CD4-positive, alpha-beta T cell treated with Interleukin-6 at 100 ng/mL for 8 hours (primary cell): Measurements from ENCODE around the gene MX2.
"Not testable (repeated sequence)": the region's sequence is repeated elsewhere in the genome, so short reads cannot be mapped to it uniquely, and the experiment has no call there.

Experiments
- DNase-seq: peaks from one replicate; pipeline ENCODE4 v3.0.0-alpha.2; 2020; ENCODE audit warnings: mixed read lengths, low spot score

Gene MX2

DNA sequence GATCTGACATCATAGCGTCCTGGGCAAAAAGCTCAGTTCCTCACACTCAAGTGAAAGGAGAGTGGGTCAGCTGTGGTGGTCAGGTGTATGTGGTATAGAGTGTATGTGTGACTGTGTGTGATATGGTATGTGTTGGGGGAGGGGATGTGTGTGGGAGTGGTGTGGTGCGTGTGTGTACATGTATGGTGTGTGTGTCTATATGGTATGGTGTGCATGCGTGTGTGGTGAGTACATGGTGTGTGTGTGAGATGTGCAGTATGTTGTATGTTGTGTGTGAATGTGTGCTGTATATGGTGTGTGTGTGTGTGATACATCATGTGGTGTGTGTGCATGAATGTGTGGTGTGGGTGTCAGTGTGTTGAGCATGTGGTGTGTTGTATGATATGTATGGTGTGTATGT is 24.3 kb upstream of the MX2 start:
- no peak for DNase-seq

DNA sequence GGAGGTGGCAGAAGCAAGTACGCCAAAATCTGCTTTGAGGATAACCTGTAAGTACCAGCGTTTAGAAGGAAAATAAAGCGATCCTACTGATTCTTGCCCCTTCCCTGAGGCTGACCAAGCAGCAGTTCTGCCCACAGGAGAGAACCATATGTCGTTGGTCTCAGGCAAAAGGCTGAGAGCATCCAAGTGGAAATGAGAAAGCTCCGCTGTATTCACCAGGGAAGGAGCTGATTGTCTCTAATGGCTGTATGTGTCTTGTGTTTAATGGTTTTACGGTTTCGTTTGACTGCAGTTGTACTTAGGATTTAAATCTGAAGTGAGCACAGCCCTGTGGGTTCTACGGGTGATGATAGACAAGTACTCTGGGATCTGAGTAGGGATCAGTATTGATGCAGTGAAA is 23.4 kb upstream of the MX2 start:
- no peak for DNase-seq

- DNase-seq, result no peak
Measured at GRCh38 chr21:41342035-41342434, 19.8 kb upstream of the MX2 start.

DNA sequence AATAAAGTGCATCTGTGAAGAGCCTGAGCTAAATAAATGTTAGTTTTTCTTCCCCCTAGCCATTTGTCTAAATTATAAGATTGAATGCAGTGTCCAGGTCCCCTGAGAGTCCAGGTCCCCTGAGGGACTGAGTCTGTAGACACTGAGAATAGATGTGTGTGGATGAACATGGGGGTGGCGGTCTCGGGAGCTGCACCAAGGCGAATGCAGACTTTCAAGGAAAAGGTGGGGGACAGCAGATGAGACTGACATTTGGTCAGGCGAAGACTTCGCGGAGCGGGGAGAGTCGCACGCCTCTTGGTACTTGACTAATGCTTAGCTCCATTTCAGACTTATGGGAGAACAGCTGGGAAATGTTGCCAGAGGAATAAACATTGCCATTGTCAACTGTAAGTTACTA is 17.7 kb upstream of the MX2 start:
- DNase-seq, result no peak

- no peak for DNase-seq
Measured at GRCh38 chr21:41345356-41345755, 16.5 kb upstream of the MX2 start.

DNA sequence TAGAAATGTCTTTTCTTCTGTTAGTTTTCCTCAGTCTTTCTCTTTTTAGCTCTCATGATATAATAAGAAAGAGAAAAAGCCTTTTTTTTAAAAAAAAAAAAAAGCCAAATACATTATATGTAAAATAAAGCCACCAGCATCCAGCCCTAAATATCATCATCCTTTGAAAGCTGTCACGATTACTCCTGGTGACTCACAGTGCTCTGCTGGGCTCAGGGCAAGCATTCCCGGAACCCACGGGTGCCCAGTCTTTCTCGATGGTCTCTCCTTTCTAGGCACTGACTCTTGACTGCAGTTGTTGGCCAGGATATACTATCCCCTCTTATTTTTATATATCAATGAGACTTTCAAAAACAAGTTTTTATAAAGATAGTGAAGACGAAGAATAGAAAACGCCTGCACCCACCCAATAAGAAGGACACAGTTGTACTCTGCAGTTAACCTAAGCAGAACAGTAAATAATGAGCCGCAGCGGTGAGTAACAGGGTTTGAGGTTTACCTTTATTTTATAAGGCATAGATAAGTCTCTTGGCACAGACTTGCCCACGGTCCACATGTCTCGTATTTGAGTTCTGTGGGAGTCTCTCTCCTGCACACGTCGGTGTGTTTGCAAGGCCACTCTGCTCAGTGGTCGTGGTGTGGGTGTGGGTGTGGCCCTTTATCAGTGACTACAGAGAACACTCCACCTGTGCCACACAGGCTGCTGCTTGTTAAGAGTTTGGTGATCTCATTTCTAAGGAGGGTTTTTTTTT is 15.7 kb upstream of the MX2 start:
- no peak for DNase-seq

- DNase-seq, result no peak
Measured at GRCh38 chr21:41346758-41347157, 15.1 kb upstream of the MX2 start.

GRCh38 chr21:41348434-41348833 is 13.4 kb upstream of the MX2 start:
- DNase-seq, result no peak

- no peak for DNase-seq
Measured at GRCh38 chr21:41349126-41349525, 12.7 kb upstream of the MX2 start.

GRCh38 chr21:41349619-41350390 is 12.0 kb upstream of the MX2 start:
- DNase-seq, result no peak

DNA sequence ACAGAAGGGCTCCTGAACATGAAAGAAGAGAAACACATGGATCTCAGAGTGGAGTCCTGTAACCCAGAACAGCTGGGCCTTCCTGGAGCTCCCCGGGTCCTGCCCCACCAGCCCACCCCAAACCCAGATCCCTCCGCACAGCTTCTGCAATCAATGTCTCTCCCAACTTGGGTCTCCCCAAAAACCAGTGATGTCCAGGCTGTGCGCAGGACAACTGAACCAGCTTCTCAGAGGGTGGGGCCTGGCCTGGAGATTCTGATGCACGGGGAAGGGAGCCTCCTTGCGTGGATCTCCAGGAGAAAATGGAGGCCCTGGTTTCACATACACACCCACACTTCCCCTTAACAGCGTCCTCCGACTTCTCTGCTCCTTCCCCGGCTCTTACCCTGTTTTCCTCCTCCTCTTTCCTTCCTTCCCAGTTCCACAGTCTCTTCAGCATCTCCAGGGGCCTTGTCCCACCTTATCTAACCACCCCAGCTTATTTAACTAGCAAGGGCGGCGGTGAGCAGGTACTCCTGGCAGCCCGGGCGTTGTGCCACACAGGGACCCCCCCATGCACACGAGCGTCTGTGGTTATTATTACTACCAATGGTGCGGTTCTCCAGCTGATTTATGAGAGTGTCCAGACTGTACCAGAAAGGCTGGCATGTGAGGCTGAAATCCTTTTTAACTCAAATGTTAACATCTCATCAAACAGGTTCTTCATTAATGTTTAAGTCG is 11.2 kb upstream of the MX2 start:
- DNase-seq, result no peak

DNA sequence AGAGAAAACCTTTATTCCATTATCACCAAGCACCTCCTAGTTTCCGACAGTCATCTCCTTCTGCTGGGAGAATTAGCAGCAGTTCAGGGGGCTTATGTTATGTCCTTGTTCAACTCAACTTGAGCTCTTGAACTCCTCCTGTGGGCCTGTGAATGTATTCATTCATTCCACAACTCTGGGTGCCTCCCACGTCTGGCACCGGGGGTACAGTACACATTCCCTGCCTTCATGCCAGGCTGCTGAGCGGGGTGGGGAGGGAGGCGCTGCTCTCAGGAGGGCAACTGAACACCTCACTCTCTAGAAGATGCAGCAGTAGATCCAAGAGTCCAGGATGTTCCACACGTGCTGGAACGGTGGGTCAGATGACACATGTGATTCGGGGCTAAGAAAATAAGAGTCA is 4.3 kb upstream of the MX2 start:
- no peak for DNase-seq

- no peak for DNase-seq
Measured at GRCh38 chr21:41358193-41359166, 3.3 kb upstream of the MX2 start.

DNA sequence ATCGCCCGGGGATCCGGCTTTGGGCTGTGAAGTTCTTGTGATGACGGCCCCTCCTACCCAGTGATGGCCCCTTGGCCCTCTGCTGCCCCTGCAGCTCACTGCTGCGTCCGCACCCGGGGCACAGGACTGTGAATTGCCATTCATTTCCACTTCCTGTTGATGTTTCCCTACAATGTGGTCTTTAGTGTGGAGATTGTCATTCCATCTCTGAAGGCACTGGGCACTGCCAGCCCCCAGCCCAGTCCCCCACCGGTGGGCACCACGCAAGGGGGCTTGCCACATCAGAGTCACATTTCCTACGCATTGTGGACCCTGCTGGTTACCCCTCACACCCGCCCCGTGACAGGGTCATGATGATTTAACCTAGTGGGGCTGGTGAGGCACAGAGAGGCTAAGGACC is 2.5 kb upstream of the MX2 start:
- DNase-seq, result no peak

- DNase-seq, result not testable (repeated sequence)
Measured at GRCh38 chr21:41359754-41360071, 2.1 kb upstream of the MX2 start.

DNA sequence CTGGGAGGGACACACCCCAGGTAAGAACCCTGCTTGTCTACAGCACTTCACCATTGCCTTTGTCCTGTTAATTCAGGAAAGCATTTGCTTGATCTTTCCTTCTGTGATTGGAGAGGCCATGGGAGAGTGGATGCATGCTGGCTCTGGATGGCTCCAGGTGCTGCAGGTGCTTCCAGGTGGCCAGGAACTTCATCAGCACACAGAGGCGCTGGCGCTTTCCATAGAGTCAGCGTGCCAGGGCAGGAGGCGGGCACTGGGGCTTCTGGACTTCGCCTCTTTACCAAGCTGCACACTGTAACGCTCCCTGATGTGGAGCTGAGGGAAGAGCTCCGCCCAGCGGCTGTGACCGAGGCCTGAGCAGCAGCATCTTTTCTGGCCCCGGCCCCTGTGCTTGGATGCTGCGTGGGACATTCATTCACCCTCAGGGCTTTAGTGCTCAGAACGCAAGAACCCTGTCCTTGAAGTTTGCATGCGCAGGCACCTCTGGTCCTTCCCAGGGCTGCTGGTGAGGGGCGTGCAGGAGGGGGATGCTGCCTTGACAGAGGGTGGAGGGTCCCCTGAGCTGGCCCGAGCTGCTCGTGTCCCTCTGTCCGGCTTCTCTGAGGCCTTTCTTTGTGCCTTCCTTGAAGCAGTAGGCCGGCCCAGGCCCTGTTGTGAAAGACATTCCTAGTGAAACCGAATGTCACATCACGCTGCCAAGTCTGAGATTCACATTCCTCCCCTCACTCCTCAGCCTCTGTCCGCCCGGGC is 1.6 kb upstream of the MX2 start:
- DNase-seq, result no peak

DNA sequence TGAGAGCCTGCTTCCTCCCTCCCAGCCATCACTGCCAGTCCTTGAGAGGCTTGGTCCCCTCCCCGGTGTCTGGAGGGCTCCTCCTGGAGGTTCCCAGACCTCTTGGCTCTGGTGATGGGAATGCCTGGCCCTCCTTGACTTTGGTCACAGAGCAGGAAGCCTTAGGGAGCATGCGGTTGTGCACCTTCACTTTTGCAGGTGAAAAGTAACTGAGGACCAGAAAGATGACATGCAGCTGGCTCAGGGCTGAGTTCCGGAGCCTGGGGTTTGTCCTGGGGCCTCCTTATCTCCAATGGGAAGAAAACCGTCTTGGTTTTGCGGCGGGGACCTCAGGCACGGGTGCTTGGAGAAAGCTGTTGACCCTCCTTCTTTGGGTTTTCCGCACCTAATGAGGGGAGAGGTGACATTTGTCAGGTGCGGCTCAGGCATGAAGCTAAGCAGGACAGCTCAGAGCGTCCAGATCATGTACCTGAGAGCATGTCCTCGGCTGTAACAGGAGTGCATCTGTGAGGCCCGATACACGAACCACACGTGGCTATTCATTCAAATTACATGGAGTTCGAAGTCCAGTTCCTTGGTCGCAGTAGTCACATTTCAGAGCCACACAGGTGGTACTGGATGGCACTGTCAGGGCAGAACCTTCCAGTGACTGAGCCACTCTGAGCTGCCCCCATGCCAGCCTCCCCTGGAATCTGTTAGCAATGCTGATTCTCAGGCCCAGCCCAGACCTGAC is 608 bp upstream of the MX2 start:
- DNase-seq, result no peak

DNA sequence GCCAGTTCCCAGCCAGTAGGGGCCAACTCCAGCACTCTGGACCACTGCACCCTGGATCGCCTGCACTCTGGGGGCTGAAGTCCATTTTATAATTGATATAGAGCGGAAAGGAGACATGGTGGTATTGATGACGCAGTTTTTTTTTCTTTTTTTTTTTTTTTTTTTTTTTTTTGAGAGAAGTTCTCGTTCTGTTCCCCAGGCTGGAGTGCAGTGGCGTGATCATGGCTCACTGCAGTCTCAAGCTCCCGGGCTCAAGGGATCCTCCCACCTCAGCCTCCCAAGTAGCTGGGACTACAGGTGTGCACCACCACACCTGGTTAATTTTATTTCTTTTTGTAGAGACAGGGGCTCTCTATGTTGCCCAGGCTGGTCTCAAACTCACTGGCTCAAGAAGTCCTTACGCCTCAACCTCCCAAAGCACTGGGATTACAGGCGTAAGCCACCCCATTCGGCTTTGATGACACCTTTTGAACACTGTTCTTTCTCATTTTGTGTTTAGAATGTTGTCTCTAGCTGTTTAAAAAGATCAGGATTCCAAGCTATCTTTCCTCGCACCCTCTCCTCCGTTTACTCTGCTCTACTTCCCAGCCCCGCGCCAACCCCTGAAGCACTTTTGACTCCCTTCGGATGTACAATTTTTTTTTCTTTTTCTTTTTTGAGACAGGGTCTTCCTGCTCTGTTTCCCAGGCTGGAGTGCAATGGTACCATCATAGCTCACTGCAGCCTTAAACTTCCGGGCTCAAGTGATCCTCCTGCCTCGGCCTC is 960 bp downstream of the MX2 start:
- no peak for DNase-seq

GRCh38 chr21:41363370-41364270 is 1.8 kb downstream of the MX2 start:
- no peak for DNase-seq
